KMS-11 (cell line): Measurements from ENCODE around the gene GRPEL1.

Experiments used
- H2AFZ ChIP-seq: fragments of 200-600 bp; sonication (generic); 2 replicates; pipeline ENCODE4 v1.6.1; 2016; ENCODE audit warnings: antibody characterized with exemption, mixed run types, low read depth
- H3K27ac ChIP-seq: fragments of 200-600 bp; sonication (generic); 2 replicates; pipeline ENCODE4 v1.6.1; 2016; ENCODE audit warnings: mild to moderate bottlenecking, mixed run types
- H3K27me3 ChIP-seq: fragments of 200-600 bp; sonication (generic); 2 replicates; pipeline ENCODE4 v1.6.1; 2017; ENCODE audit warnings: mild to moderate bottlenecking, low read depth, mixed run types, moderate library complexity; ENCODE audit not compliant: insufficient read depth
- H3K36me3 ChIP-seq: fragments of 200-600 bp; sonication (generic); 2 replicates; pipeline ENCODE4 v1.6.1; 2017; ENCODE audit warnings: mild to moderate bottlenecking, mixed run types; ENCODE audit not compliant: insufficient read depth
- H3K4me1 ChIP-seq: fragments of 200-600 bp; sonication (generic); 2 replicates; pipeline ENCODE4 v1.6.1; 2016; ENCODE audit warnings: mild to moderate bottlenecking, low read depth, mixed run types; ENCODE audit not compliant: poor library complexity, severe bottlenecking
- H3K4me2 ChIP-seq: fragments of 200-600 bp; sonication (generic); 2 replicates; pipeline ENCODE4 v1.7.0; 2016; ENCODE audit warnings: mild to moderate bottlenecking, mixed run types
- H3K4me3 ChIP-seq: fragments of 200-600 bp; sonication (generic); IDR thresholded peaks from 2 replicates; pipeline ENCODE4 v1.6.1; 2017; ENCODE audit warnings: low read depth, low read length, mixed read lengths; ENCODE audit not compliant: insufficient read depth
- H3K79me2 ChIP-seq: fragments of 200-600 bp; sonication (generic); 2 replicates; pipeline ENCODE4 v1.6.1; 2016; ENCODE audit warnings: low read depth, mixed run types; ENCODE audit not compliant: insufficient read depth
- H3K9ac ChIP-seq: fragments of 200-600 bp; sonication (generic); 2 replicates; pipeline ENCODE4 v1.6.1; 2016; ENCODE audit warnings: mild to moderate bottlenecking, mixed run types
- H4K20me1 ChIP-seq: fragments of 200-600 bp; sonication (generic); 2 replicates; pipeline ENCODE4 v1.6.1; 2016; ENCODE audit warnings: mild to moderate bottlenecking, mixed run types; ENCODE audit not compliant: insufficient read depth
- CTCF ChIP-seq: fragments of 200-600 bp; sonication (generic); conservative IDR thresholded peaks from 2 replicates; pipeline ENCODE4 v1.6.1; 2017; ENCODE audit warnings: low read depth, mild to moderate bottlenecking, antibody characterized with exemption, low read length, moderate library complexity, mixed read lengths

GRPEL1 gene

GRCh38 chr4:7040765-7041164 is 27.1 kb downstream of the GRPEL1 start:
- Histone ChIP-seq H3K4me1 (peaks cover 16% of the 10 kb centered on the region), H3K79me2 (peaks cover 19% of the 10 kb centered on the region; the same call in 1 of the 2 replicates), H3K27me3 (no peaks in the 10 kb centered on the region), H3K4me2 (no peak overlapping the region), H4K20me1 (no peaks in the 10 kb centered on the region), H3K27ac (no peak overlapping the region), H3K4me3 (no peak overlapping the region), H3K9ac (no peak overlapping the region), H3K36me3 (no peaks in the 10 kb centered on the region), H2AFZ (no peak overlapping the region)
- no peak for TF ChIP-seq CTCF

GRCh38 chr4:7037425-7037824 is 30.4 kb downstream of the GRPEL1 start:
- Histone ChIP-seq H2AFZ (no peak overlapping the region), H3K4me1 (no peaks in the 10 kb centered on the region), H3K79me2 (no peaks in the 10 kb centered on the region), H3K27me3 (no peaks in the 10 kb centered on the region), H3K27ac (no peak overlapping the region), H3K36me3 (no peaks in the 10 kb centered on the region), H3K9ac (no peak overlapping the region), H3K4me3 (no peak overlapping the region), H3K4me2 (no peak overlapping the region), H4K20me1 (no peaks in the 10 kb centered on the region)
- TF ChIP-seq CTCF = no peak; the same call in 1 of the 2 replicates

- no peak for TF ChIP-seq CTCF
- H4K20me1 ChIP-seq = no peaks in the 10 kb centered on the region
Observed at GRCh38 chr4:7034262-7035081, 33.4 kb downstream of the GRPEL1 start.

GRCh38 chr4:7032596-7032995 is 35.3 kb downstream of the GRPEL1 start:
- Histone ChIP-seq H2AFZ (no peak overlapping the region), H3K4me2 (no peak overlapping the region), H3K79me2 (no peaks in the 10 kb centered on the region), H3K27ac (no peak overlapping the region), H3K9ac (no peak overlapping the region), H3K36me3 (no peaks in the 10 kb centered on the region), H3K27me3 (no peaks in the 10 kb centered on the region), H3K4me1 (no peaks in the 10 kb centered on the region), H3K4me3 (no peak overlapping the region), H4K20me1 (no peaks in the 10 kb centered on the region)
- TF ChIP-seq CTCF = no peak

More at GRCh38 chr4:7034262-7035081, 33.4 kb downstream of the GRPEL1 start:
- H2AFZ ChIP-seq = no peak overlapping the region
- no peaks in the 10 kb centered on the region for H3K27me3 ChIP-seq
- H3K4me1 ChIP-seq = no peaks in the 10 kb centered on the region
- no peak overlapping the region for H3K9ac ChIP-seq
- H3K4me2 ChIP-seq = no peak overlapping the region
- H3K4me3 ChIP-seq = no peak overlapping the region
- no peaks in the 10 kb centered on the region for H3K36me3 ChIP-seq
- no peak overlapping the region for H3K27ac ChIP-seq
- no peaks in the 10 kb centered on the region for H3K79me2 ChIP-seq
